ENCODE data around the gene SEMA4B. TPM values are rescaled to one million over a fixed set of nuclear protein-coding genes. Genes with fewer than 3 reads are reported as not detected.

SEMA4B gene
- total and polyA plus RNA-seq, 10 of the 15 experiments (the other 5 are each of a cell fraction or from before 2014, with no cell fraction given), result 0.87 to 26.0 (median 9.3) TPM

GRCh38 chr15:90184786-90185704 is 16.1 kb upstream of the SEMA4B start (continued):
- 0 out of 2 replicates have a peak, but pooled peaks have one; percentile 65 for TF ChIP-seq EED (IDR thresholded peaks at IDR 0.05; ENCODE audit: low read depth)
- 0 out of 2 replicates have a peak, but pooled peaks have one; percentile 19 for TF ChIP-seq RCOR1 (conservative IDR thresholded peaks at IDR 0.05; ENCODE audit: low read depth, low read length)
- TF ChIP-seq EZH2 (IDR thresholded peaks at IDR 0.05; ENCODE audit: borderline replicate concordance, control insufficient read depth, low read depth, low read length), result no peak
- TF ChIP-seq LARP7 (IDR thresholded peaks at IDR 0.05), result peak; percentile 90
- peak; percentile 17 for TF ChIP-seq SKIL (IDR thresholded peaks at IDR 0.05; ENCODE audit: low read depth, poor library complexity, severe bottlenecking)
- TF ChIP-seq BMI1 (IDR thresholded peaks at IDR 0.05; ENCODE audit: borderline replicate concordance), result peak; percentile 99
- peak; percentile 41 for TF ChIP-seq SP1 (IDR thresholded peaks at IDR 0.05; ENCODE audit: low read depth, low read length)

- peaks cover 8% of the 10 kb centered on the region; the same call in 1 of the 2 replicates for H3K79me2 ChIP-seq (ENCODE audit: control insufficient read depth, insufficient read depth, low read length)
- H3K9me3 ChIP-seq (replicated peaks; ENCODE audit: control insufficient read depth, insufficient read depth, low read length), result no peaks in the 10 kb centered on the region
- no peak for DNase-seq (ENCODE audit: low read depth, low spot score)
- H2AFZ ChIP-seq (ENCODE audit: control insufficient read depth, low read depth, low read length), result no peak overlapping the region
- H3K4me3 ChIP-seq, result no peak overlapping the region
- H3K4me2 ChIP-seq (ENCODE audit: control insufficient read depth, insufficient read depth), result 0 out of 2 replicates have a peak overlapping the region, but pooled peaks have one; percentile 22
- in situ Hi-C loops (cut with MboI), result no loop called here
- BruUV-seq (replicated peaks), result TSS peak; percentile 76
- no peaks in the 10 kb centered on the region for H3K27me3 ChIP-seq (replicated peaks in 1 of 2; ENCODE audit: control insufficient read depth in 2 of 2, insufficient read depth in 2 of 2, low read length in 1 of 2)
- H3K9ac ChIP-seq (ENCODE audit: control insufficient read depth, insufficient read depth, low read length), result no peak overlapping the region
- POLR2A ChIA-PET, result interaction anchor here (0.6 to 2.6 kb wide), 9 partner anchors 8 to 45 kb away, joined by 3 to 10 read pairs (median 4); partner anchors contain the start of gene SEMA4B
- FAIRE-seq, result no peak
- SMC1A ChIA-PET (ENCODE audit: uncharacterized antibody, unreplicated experiment), result interaction anchor here (1.3 to 2.6 kb wide), 6 partner anchors 12 to 46 kb away, joined by 3 to 12 read pairs (median 6); partner anchors contain the start of genes CIB1, GDPGP1 and SEMA4B
- RAD21 ChIA-PET (ENCODE audit: unreplicated experiment), result interaction anchor here (0.9 to 1.3 kb wide), 3 partner anchors 8 to 46 kb away, joined by 3 to 5 read pairs (median 4); partner anchors contain the start of genes CIB1 and GDPGP1
- H3K36me3 ChIP-seq (ENCODE audit: control insufficient read depth in 2 of 2, insufficient read depth in 2 of 2, low read length in 1 of 2), result no peaks in the 10 kb centered on the region
- H3K27ac ChIP-seq (ENCODE audit: control insufficient read depth, insufficient read depth), result no peak overlapping the region
- no peak for ATAC-seq
- intact Hi-C loops (cut with micrococcal nuclease; ENCODE audit: unreplicated experiment), result no loop called here
- peaks cover 39% of the 10 kb centered on the region for H3K4me1 ChIP-seq (ENCODE audit: control insufficient read depth, insufficient read depth, low read length)
- 78% methylated on average over 8 of the region's 8 CpGs for WGBS (ENCODE audit: insufficient coverage, insufficient replicate concordance, low lambda C conversion rate, missing lambda C conversion rate)
- H4K20me1 ChIP-seq (ENCODE audit: control insufficient read depth, insufficient read depth), result no peaks in the 10 kb centered on the region
- CTCF ChIA-PET, result interaction anchor here (0.8 to 1.2 kb wide), 5 partner anchors 11 to 45 kb away, joined by 3 read pairs; no protein-coding TSS in a partner anchor
- TF ChIP-seq RBBP5 (conservative IDR thresholded peaks at IDR 0.05) (no peak), STAT3 (IDR thresholded peaks at IDR 0.05; ENCODE audit: low read depth, low read length) (no peak), CREM (IDR thresholded peaks at IDR 0.05; ENCODE audit: low read depth) (no peak), ZNF384 (IDR thresholded peaks at IDR 0.05; ENCODE audit: borderline replicate concordance, low read depth, low read length) (no peak), SKIL (IDR thresholded peaks at IDR 0.05; ENCODE audit: low read depth, poor library complexity, severe bottlenecking) (no peak), SIN3A (IDR thresholded peaks at IDR 0.05; ENCODE audit: low read depth, low read length) (no peak), PAX5 (IDR thresholded peaks at IDR 0.05; ENCODE audit: borderline replicate concordance, low read depth, low read length) (no peak), SMAD1 (IDR thresholded peaks at IDR 0.05; ENCODE audit: low read depth, partially characterized antibody) (no peak), POLR2AphosphoS2 (IDR thresholded peaks at IDR 0.05; ENCODE audit: low read depth, low read length) (no peak), NR2F1 (conservative IDR thresholded peaks at IDR 0.05) (no peak), WRNIP1 (IDR thresholded peaks at IDR 0.05; ENCODE audit: borderline replicate concordance, low read depth, low read length) (no peak)
Observed at GRCh38 chr15:90187257-90187868, 13.8 kb upstream of the SEMA4B start.
